CD14-positive monocyte (primary cell): ENCODE measurements around the gene CD302. TPM values are rescaled to one million over a fixed set of nuclear protein-coding genes. Genes with fewer than 3 reads are reported as not detected.
A peak's percentile ranks its signal among the peaks of the same experiment; 100 is the strongest.

Experiments used
- DNase-seq, 3 donors: peaks; one replicate each; pipeline ENCODE4 v3.0.0-alpha.2; 2011 to 2022
- H2AFZ ChIP-seq: 2 replicates; pipeline ENCODE4 v1.6.0; 2012; ENCODE audit warnings: mild to moderate bottlenecking, low read depth, low read length, inconsistent platforms; ENCODE audit not compliant: insufficient read depth, poor library complexity, severe bottlenecking
- H3K27ac ChIP-seq, 2 donors: 1 replicate in 1 of 2; 2 replicates in 1 of 2; pipeline ENCODE4 v1.5.1; 2012 to 2013; ENCODE audit warnings: low read length in 2 of 2, control low read depth in 1 of 2, inconsistent platforms in 1 of 2, low read depth in 1 of 2, mild to moderate bottlenecking in 1 of 2
- H3K27me3 ChIP-seq, 2 donors: one replicate each; pipeline versions ENCODE4 v1.6.0 to v1.6.1; 2011 to 2013; ENCODE audit warnings: low read length in 2 of 2; ENCODE audit not compliant: control insufficient read depth in 2 of 2, insufficient read depth in 2 of 2
- H3K36me3 ChIP-seq, 2 donors: replicated peaks in 1 of 2; 1 replicate in 1 of 2; 2 replicates in 1 of 2; pipeline versions ENCODE4 v1.5.1 to v1.6.1; 2012 to 2013; ENCODE audit warnings: low read length in 2 of 2, control low read depth in 1 of 2, inconsistent platforms in 1 of 2, mild to moderate bottlenecking in 1 of 2; ENCODE audit not compliant: insufficient read depth in 2 of 2, control insufficient read depth in 1 of 2
- H3K4me1 ChIP-seq, 2 donors: 1 replicate in 1 of 2; 2 replicates in 1 of 2; pipeline versions ENCODE4 v1.5.1 to v1.6.1; 2012 to 2013; ENCODE audit warnings: low read length in 2 of 2, control low read depth in 1 of 2, inconsistent platforms in 1 of 2, mild to moderate bottlenecking in 1 of 2, moderate library complexity in 1 of 2; ENCODE audit not compliant: insufficient read depth in 2 of 2, control insufficient read depth in 1 of 2
- H3K4me2 ChIP-seq: replicated peaks from 2 replicates; pipeline ENCODE3; 2012; ENCODE audit warnings: low read length, moderate library complexity, mild to moderate bottlenecking; ENCODE audit not compliant: poor library complexity, severe bottlenecking; ENCODE audit errors: extremely low read depth
- H3K4me3 ChIP-seq, 3 experiments: fragments of 200-600 bp in 1 of 3; sonication (generic) in 1 of 3; replicated peaks in 1 of 3; 1 replicate in 2 of 3; 2 replicates in 1 of 3; pipeline ENCODE4 v1.5.1; 2011 to 2013; ENCODE audit warnings: low read length in 3 of 3, mild to moderate bottlenecking in 3 of 3, control low read depth in 2 of 3, low read depth in 2 of 3, inconsistent platforms in 1 of 3, moderate library complexity in 1 of 3
- H3K79me2 ChIP-seq: 2 replicates; pipeline ENCODE4 v1.6.0; 2012; ENCODE audit warnings: mild to moderate bottlenecking, control low read depth, inconsistent platforms, low read length, moderate library complexity; ENCODE audit not compliant: insufficient read depth
- H3K9ac ChIP-seq: 2 replicates; pipeline ENCODE4 v1.6.0; 2017; ENCODE audit warnings: low read length, mild to moderate bottlenecking; ENCODE audit not compliant: insufficient read depth, poor library complexity, severe bottlenecking
- H3K9me3 ChIP-seq, 2 donors: replicated peaks in 1 of 2; 1 replicate in 1 of 2; 2 replicates in 1 of 2; pipeline versions ENCODE4 v1.5.1 to v1.6.1; 2012 to 2013; ENCODE audit warnings: low read length in 2 of 2, control low read depth in 1 of 2; ENCODE audit not compliant: control insufficient read depth in 1 of 2, insufficient read depth in 1 of 2
- H4K20me1 ChIP-seq: 2 replicates; pipeline ENCODE4 v1.6.0; 2012; ENCODE audit warnings: mild to moderate bottlenecking, low read length, control low read depth, moderate library complexity; ENCODE audit not compliant: insufficient read depth
- H3K27ac Mint-ChIP-seq, 7 donors: one replicate each; pipeline ENCODE4 v1.8.0; 2020; ENCODE audit warnings: mild to moderate bottlenecking in 7 of 7, mixed read lengths in 7 of 7, moderate library complexity in 6 of 7, inconsistent platforms in 2 of 7
- H3K27me3 Mint-ChIP-seq, 3 donors: one replicate each; pipeline ENCODE4 v1.8.0; 2021 to 2022; ENCODE audit warnings: low read depth in 3 of 3, mild to moderate bottlenecking in 3 of 3, mixed read lengths in 3 of 3, moderate library complexity in 3 of 3, inconsistent platforms in 1 of 3
- H3K36me3 Mint-ChIP-seq, 2 donors: one replicate each; pipeline ENCODE4 v1.8.0; 2020; ENCODE audit warnings: mixed read lengths in 2 of 2, inconsistent platforms in 1 of 2, mild to moderate bottlenecking in 1 of 2
- H3K4me1 Mint-ChIP-seq: one replicate; pipeline ENCODE4 v1.8.0; 2020; ENCODE audit warnings: mild to moderate bottlenecking, mixed read lengths
- H3K4me3 Mint-ChIP-seq, 2 donors: one replicate each; pipeline ENCODE4 v1.8.0; 2020; ENCODE audit warnings: mild to moderate bottlenecking in 2 of 2, mixed read lengths in 2 of 2, moderate library complexity in 1 of 2
- H3K9me3 Mint-ChIP-seq, 7 donors: one replicate each; pipeline ENCODE4 v1.8.0; 2020 to 2022; ENCODE audit warnings: mixed read lengths in 7 of 7, mild to moderate bottlenecking in 6 of 7, moderate library complexity in 6 of 7, inconsistent platforms in 2 of 7
- WGBS: methylation state at CpG from one replicate; pipeline ENCODE4 v1.1.5; 2013; ENCODE audit warnings: missing lambda C conversion rate; ENCODE audit not compliant: insufficient coverage; 5-methylcytosine and 5-hydroxymethylcytosine counted together
- intact Hi-C, 2 donors: fragments of 100-400 bp; cut with micrococcal nuclease; formaldehyde crosslinking; loops; one replicate each; pipeline versions ENCODE4 v1.15.0 to v1.15.1; 2023
- polyA plus RNA-seq, 3 donors: library from polyadenylated mRNA; depleted of rRNA in 1 of 3; unstranded in 2 of 3; stranded (reverse) in 1 of 3; fragments of 300-500 nt in 2 of 3; fragments of >200 nt in 1 of 3; fragmentation: Illumina TruSeq in 2 of 3; gene quantifications; 1 replicate in 2 of 3; 2 replicates in 1 of 3; pipeline ENCODE4 v1.2.3, GENCODE V29; 2012 to 2021
- TF ChIP-seq, protein P1 (sequence below): fragments of 200-600 bp; IDR thresholded peaks from one replicate; pipeline ENCODE4 v1.8.0; 2022; ENCODE audit warnings: antibody characterized with exemption, mild to moderate bottlenecking

CD302 gene
- polyA plus RNA-seq, 3 donors: 90.3 to 214 (median 146) TPM

DNA sequence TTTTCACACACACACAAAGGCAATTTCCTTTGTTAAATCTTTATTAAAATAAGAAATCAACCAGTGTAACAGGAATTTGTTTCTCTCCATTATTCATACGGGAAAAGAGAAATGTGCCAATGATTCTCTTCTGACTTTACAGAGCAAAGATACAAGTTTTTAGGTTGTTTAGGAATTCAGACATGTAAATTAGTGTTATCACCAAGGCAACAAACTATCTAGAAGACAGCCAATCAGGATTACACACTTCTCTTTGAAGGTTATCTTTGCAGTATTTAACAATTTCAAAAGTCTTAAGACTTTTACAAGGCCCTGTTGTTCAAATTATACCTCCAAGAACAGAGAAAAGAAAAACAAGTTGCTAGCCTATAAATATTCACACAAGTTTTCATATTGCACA, 14.5 kb downstream of the CD302 start:
- peaks cover 93% of the 10 kb centered on the region for H3K79me2 ChIP-seq
- TF ChIP-seq, protein P1, sequence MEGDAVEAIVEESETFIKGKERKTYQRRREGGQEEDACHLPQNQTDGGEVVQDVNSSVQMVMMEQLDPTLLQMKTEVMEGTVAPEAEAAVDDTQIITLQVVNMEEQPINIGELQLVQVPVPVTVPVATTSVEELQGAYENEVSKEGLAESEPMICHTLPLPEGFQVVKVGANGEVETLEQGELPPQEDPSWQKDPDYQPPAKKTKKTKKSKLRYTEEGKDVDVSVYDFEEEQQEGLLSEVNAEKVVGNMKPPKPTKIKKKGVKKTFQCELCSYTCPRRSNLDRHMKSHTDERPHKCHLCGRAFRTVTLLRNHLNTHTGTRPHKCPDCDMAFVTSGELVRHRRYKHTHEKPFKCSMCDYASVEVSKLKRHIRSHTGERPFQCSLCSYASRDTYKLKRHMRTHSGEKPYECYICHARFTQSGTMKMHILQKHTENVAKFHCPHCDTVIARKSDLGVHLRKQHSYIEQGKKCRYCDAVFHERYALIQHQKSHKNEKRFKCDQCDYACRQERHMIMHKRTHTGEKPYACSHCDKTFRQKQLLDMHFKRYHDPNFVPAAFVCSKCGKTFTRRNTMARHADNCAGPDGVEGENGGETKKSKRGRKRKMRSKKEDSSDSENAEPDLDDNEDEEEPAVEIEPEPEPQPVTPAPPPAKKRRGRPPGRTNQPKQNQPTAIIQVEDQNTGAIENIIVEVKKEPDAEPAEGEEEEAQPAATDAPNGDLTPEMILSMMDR: no peak
- H2AFZ ChIP-seq: no peak overlapping the region
- no peaks in the 10 kb centered on the region for H3K27me3 Mint-ChIP-seq
- no peaks in the 10 kb centered on the region for H3K9me3 ChIP-seq
- intact Hi-C loops: no loop called here
- H4K20me1 ChIP-seq: peaks cover 97% of the 10 kb centered on the region
- DNase-seq: no peak
- no peak overlapping the region for H3K9ac ChIP-seq
- H3K27me3 ChIP-seq: no peaks in the 10 kb centered on the region
- H3K4me1 ChIP-seq: peaks cover 32 to 36% of the 10 kb centered on the region in 2 donors
- peaks cover 16 to 38% of the 10 kb centered on the region in 2 donors for H3K36me3 Mint-ChIP-seq
- H3K36me3 ChIP-seq: peaks cover 21 to 34% of the 10 kb centered on the region in 2 donors
- H3K9me3 Mint-ChIP-seq: no peaks in the 10 kb centered on the region
- no peak overlapping the region for H3K4me3 ChIP-seq
- peaks cover 52% of the 10 kb centered on the region for H3K4me1 Mint-ChIP-seq
- no peak overlapping the region for H3K4me2 ChIP-seq
- H3K27ac Mint-ChIP-seq: peak overlapping the region; percentile 6 to 75 (median 53)
- peak overlapping the region in 1 of 2 donors; percentile 58 for H3K27ac ChIP-seq
- H3K4me3 Mint-ChIP-seq: no peak overlapping the region
- no CpG with 5 or more reads among the region's 1 CpG for WGBS

DNA sequence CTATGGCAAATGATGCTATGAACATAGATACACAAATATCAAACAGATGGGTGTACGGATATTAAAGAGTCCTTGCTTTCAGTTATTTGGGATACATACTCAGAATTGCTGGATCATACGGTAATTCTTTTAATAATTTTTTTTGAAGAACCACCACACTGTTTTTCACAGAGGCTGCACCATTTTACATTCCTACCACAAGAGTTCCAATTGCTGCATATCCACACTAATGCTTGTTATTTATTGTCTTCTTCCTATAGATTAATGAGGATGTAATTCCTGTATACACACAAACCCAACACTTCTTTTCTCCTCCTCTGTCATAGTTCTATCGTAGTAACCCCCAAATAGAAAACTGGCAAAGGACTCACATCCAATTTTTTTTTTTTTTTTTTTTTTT, 21.7 kb downstream of the CD302 start:
- Mint-ChIP-seq H3K4me3 (no peak overlapping the region), H3K36me3 (peaks cover 65 to 81% of the 10 kb centered on the region in 2 donors), H3K27ac (peak overlapping the region in 2 of 7 donors; percentile 36 to 58), H3K9me3 (no peaks in the 10 kb centered on the region), H3K4me1 (peaks cover 4% of the 10 kb centered on the region), H3K27me3 (no peaks in the 10 kb centered on the region)
- no CpG with 5 or more reads among the region's 3 CpGs for WGBS
- peaks cover 0 to 3% of the 10 kb centered on the region in 2 donors for H3K4me1 ChIP-seq
- no peak overlapping the region for H3K4me3 ChIP-seq
- TF ChIP-seq, protein P1: no peak
- peaks cover 92% of the 10 kb centered on the region for H4K20me1 ChIP-seq
- no peak overlapping the region for H2AFZ ChIP-seq
- H3K27ac ChIP-seq: peak overlapping the region in 1 of 2 donors; percentile 18
- peaks cover 76 to 95% of the 10 kb centered on the region in 2 donors for H3K36me3 ChIP-seq
- no peak overlapping the region for H3K9ac ChIP-seq
- no peaks in the 10 kb centered on the region for H3K9me3 ChIP-seq
- no peaks in the 10 kb centered on the region for H3K27me3 ChIP-seq
- intact Hi-C loops: no loop called here
- DNase-seq: no peak
- H3K4me2 ChIP-seq: no peak overlapping the region
- peaks cover 45% of the 10 kb centered on the region for H3K79me2 ChIP-seq
